ENCODE measurements around the gene IFI16.

The IFI16 gene

GRCh38 chr1:159058751-159059150 lies 49.0 kb downstream of the IFI16 start:
- DNase-seq (ENCODE audit: extremely low spot score) = no peak
- TF ChIP-seq CTCF (IDR thresholded peaks at IDR 0.05; ENCODE audit: control extremely low read depth, extremely low read depth, low read depth, missing control alignments) = no peak
- CTCF ChIA-PET = interaction anchor here (1.0 to 1.5 kb wide), 2 partner anchors 12 to 15 kb away, joined by 3 to 5 read pairs; no protein-coding TSS in a partner anchor
- POLR2A ChIA-PET = no interaction called here

GRCh38 chr1:159065106-159065505 lies 55.4 kb downstream of the IFI16 start:
- CTCF ChIA-PET = interaction anchor here (1.2 to 1.7 kb wide), 3 partner anchors 8 to 23 kb away, joined by 3 to 10 read pairs (median 4); no protein-coding TSS in a partner anchor
- TF ChIP-seq CTCF (IDR thresholded peaks at IDR 0.05; ENCODE audit: control extremely low read depth, extremely low read depth, low read depth, missing control alignments) = no peak
- no peak for DNase-seq (ENCODE audit: extremely low spot score)
- POLR2A ChIA-PET = no interaction called here

- POLR2A ChIA-PET = no interaction called here
- no peak for TF ChIP-seq CTCF (IDR thresholded peaks at IDR 0.05; ENCODE audit: control extremely low read depth, extremely low read depth, low read depth, missing control alignments)
- CTCF ChIA-PET = no interaction called here
- no peak for DNase-seq (ENCODE audit: extremely low spot score)
Measured at GRCh38 chr1:159066108-159066507, 56.4 kb downstream of the IFI16 start.

- TF ChIP-seq CTCF (IDR thresholded peaks at IDR 0.05; ENCODE audit: control extremely low read depth, extremely low read depth, low read depth, missing control alignments) = no peak
- peak; percentile 58 for DNase-seq (ENCODE audit: extremely low spot score)
- CTCF ChIA-PET = interaction anchor here (1.0 to 1.8 kb wide), 10 partner anchors 12 to 562 kb away, joined by 3 to 5 read pairs (median 3); no protein-coding TSS in a partner anchor
- POLR2A ChIA-PET = interaction anchor here (1.5 kb wide), 1 partner anchor 10 kb away, joined by 4 read pairs; no protein-coding TSS in a partner anchor
Measured at GRCh38 chr1:159067699-159068621, 58.3 kb downstream of the IFI16 start.

GRCh38 chr1:159068886-159069285 lies 59.2 kb downstream of the IFI16 start:
- DNase-seq (ENCODE audit: extremely low spot score) = no peak
- ChIA-PET POLR2A (interaction anchor here (1.5 kb wide), 1 partner anchor 9 kb away, joined by 4 read pairs; no protein-coding TSS in a partner anchor), CTCF (interaction anchor here (1.2 to 1.8 kb wide), 6 partner anchors 13 to 563 kb away, joined by 3 to 4 read pairs (median 3); no protein-coding TSS in a partner anchor)
- no peak for TF ChIP-seq CTCF (IDR thresholded peaks at IDR 0.05; ENCODE audit: control extremely low read depth, extremely low read depth, low read depth, missing control alignments)

GRCh38 chr1:159071970-159072582 lies 62.4 kb downstream of the IFI16 start:
- ChIA-PET CTCF (interaction anchor here (0.7 to 3.8 kb wide), 23 partner anchors 8 to 868 kb away, joined by 3 to 30 read pairs (median 4); partner anchors contain the start of gene IFI16), POLR2A (no interaction called here)
- TF ChIP-seq CTCF (IDR thresholded peaks at IDR 0.05; ENCODE audit: control extremely low read depth, extremely low read depth, low read depth, missing control alignments) = peak; percentile 55
- DNase-seq (ENCODE audit: extremely low spot score) = peak; percentile 34
